K562 (cell line): ENCODE results near the gene MDP1. TPM values are rescaled to one million over a fixed set of nuclear protein-coding genes. Genes with fewer than 3 reads are reported as not detected.
A peak's percentile ranks its signal among the peaks of the same experiment; 100 is the strongest.

ENCODE experiments used
- CHD7 ChIP-seq: fragments of 200-600 bp; sonication (generic); IDR thresholded peaks from one replicate; pipeline ENCODE4 v1.6.1; 2012; ENCODE audit warnings: mild to moderate bottlenecking, low read depth, low read length, inconsistent platforms
- EP400 ChIP-seq: fragments of 450-650 bp; IDR thresholded peaks from 2 replicates; pipeline ENCODE4 v1.6.1; 2017; ENCODE audit warnings: antibody characterized with exemption, mild to moderate bottlenecking, moderate library complexity
- FOXK2 ChIP-seq, 2 experiments: fragments of 450-650 bp; IDR thresholded peaks in 1 of 2; conservative IDR thresholded peaks in 1 of 2; 2 replicates each; pipeline ENCODE4 v1.6.1; 2016; ENCODE audit warnings: low read depth in 2 of 2, mild to moderate bottlenecking in 1 of 2
- HCFC1 ChIP-seq: IDR thresholded peaks from 2 replicates; pipeline ENCODE4 v1.6.1; 2012; ENCODE audit warnings: low read depth, low read length, improper control_type of control experiment
- NFE2L1 ChIP-seq: fragments of 450-650 bp; IDR thresholded peaks from 2 replicates; pipeline ENCODE4 v1.6.1; 2016; ENCODE audit warnings: missing genetic modification characterization, low read depth, mild to moderate bottlenecking, missing compliant biosample characterization, moderate library complexity, borderline replicate concordance
- POLR2A ChIP-seq: fragments of 450-650 bp; conservative IDR thresholded peaks from 2 replicates; pipeline ENCODE4 v1.6.1; 2016
- PREB ChIP-seq: sonication (generic); formaldehyde crosslinking; IDR thresholded peaks from 2 replicates; pipeline ENCODE4 v1.8.1; 2023; ENCODE audit warnings: mild to moderate bottlenecking, missing genetic modification reagents
- SIN3B ChIP-seq: fragments of 450-650 bp; IDR thresholded peaks from 2 replicates; pipeline ENCODE4 v1.6.1; 2017; ENCODE audit warnings: low read depth, mild to moderate bottlenecking, moderate library complexity
- TBL1XR1 ChIP-seq, 2 experiments: IDR thresholded peaks; 2 replicates each; pipeline ENCODE4 v1.6.1; 2012; ENCODE audit warnings: improper control_type of control experiment in 2 of 2, low read length in 2 of 2, mild to moderate bottlenecking in 1 of 2
- USF2 ChIP-seq: sonication (generic); formaldehyde crosslinking; IDR thresholded peaks from 2 replicates; pipeline ENCODE4 v1.5.0; 2020; ENCODE audit warnings: missing genetic modification reagents
- WHSC1 ChIP-seq: IDR thresholded peaks from one replicate; pipeline ENCODE4 v1.6.1; 2012; ENCODE audit warnings: low read length, control low read depth, inconsistent platforms
- YY1 ChIP-seq, 3 experiments: IDR thresholded peaks; 2 replicates each; pipeline ENCODE4 v1.6.1; 2011; ENCODE audit warnings: low read length in 2 of 3, mild to moderate bottlenecking in 2 of 3, moderate library complexity in 2 of 3, borderline replicate concordance in 1 of 3, control low read depth in 1 of 3, low read depth in 1 of 3; ENCODE audit not compliant: insufficient read depth in 3 of 3, insufficient replicate concordance in 2 of 3, control insufficient read depth in 1 of 3, insufficient read length in 1 of 3; ENCODE audit errors: extremely low read depth in 1 of 3
- ZNF165 ChIP-seq: fragments of 250-450 bp; sonication (Bioruptor Pico); IDR thresholded peaks from 2 replicates; pipeline ENCODE4 v1.4.0; 2020; ENCODE audit warnings: borderline replicate concordance
- polyA plus RNA-seq, 8 experiments: library from polyadenylated mRNA; depleted of rRNA in 4 of 8; stranded (reverse) in 5 of 8; unstranded in 3 of 8; fragments of >200 nt; fragmentation: Nextera tagmentation in 2 of 8; fragmentation: Illumina TruSeq in 1 of 8; extraction: Ambion mirVana in 2 of 8; extraction: Trizol in 1 of 8; gene quantifications; 2 replicates each; pipeline versions ENCODE4 v1.2.1 to v1.2.3, GENCODE V29; 2011 to 2014; ENCODE audit warnings: inconsistent platforms in 1 of 8, missing spikeins in 1 of 8
- total RNA-seq, 7 experiments: library from RNA; depleted of rRNA in 6 of 7; stranded (reverse); fragments of >200 nt in 6 of 7; fragmentation: Illumina TruSeq in 2 of 7; extraction: Trizol in 2 of 7; gene quantifications; 2 replicates each; pipeline versions ENCODE4 v1.2.1 to v1.2.3, GENCODE V29; 2011 to 2021; ENCODE audit warnings: low replicate concordance in 1 of 7

The MDP1 gene
- total and polyA plus RNA-seq, 9 of the 15 experiments (the other 6 are each of a cell fraction or from before 2014, with no cell fraction given): 2.7 to 29.6 (median 11.0) TPM

GRCh38 chr14:24215495-24216344 lies at the start of gene MDP1 (continued):
- peak; percentile 86 for TF ChIP-seq POLR2A
- 0 out of 2 replicates have a peak, but pooled peaks have one; percentile 43 for TF ChIP-seq SIN3B
- TF ChIP-seq HCFC1: peak; percentile 75
- peak; percentile 52 to 91 (median 85) for TF ChIP-seq YY1 (IDR thresholded peaks at IDR 0.05; ENCODE audit: borderline replicate concordance in 1 of 3, control insufficient read depth in 1 of 3, extremely low read depth in 1 of 3, insufficient read depth in 3 of 3, insufficient read length in 1 of 3, insufficient replicate concordance in 2 of 3, low read depth in 1 of 3, low read length in 2 of 3)
- no peak for TF ChIP-seq USF2
- no peak for TF ChIP-seq CHD7
- no peak for TF ChIP-seq FOXK2 (conservative IDR thresholded peaks at IDR 0.05 in 1 of 2, IDR thresholded peaks at IDR 0.05 in 1 of 2; ENCODE audit: low read depth in 2 of 2)
- TF ChIP-seq ZNF165 (CRISPR knock-in tag): no peak
- TF ChIP-seq PREB (CRISPR knock-in tag): no peak
- peak in 1 of 2 experiments; percentile 47; a peak in 1 of 4 replicates for TF ChIP-seq TBL1XR1 (IDR thresholded peaks at IDR 0.05; ENCODE audit: low read length in 2 of 2)
- TF ChIP-seq EP400: peak; percentile 78
- TF ChIP-seq NFE2L1 (tag): no peak
- TF ChIP-seq WHSC1: no peak
